Measurements from ENCODE around the gene ZNF521.

Gene ZNF521

DNA sequence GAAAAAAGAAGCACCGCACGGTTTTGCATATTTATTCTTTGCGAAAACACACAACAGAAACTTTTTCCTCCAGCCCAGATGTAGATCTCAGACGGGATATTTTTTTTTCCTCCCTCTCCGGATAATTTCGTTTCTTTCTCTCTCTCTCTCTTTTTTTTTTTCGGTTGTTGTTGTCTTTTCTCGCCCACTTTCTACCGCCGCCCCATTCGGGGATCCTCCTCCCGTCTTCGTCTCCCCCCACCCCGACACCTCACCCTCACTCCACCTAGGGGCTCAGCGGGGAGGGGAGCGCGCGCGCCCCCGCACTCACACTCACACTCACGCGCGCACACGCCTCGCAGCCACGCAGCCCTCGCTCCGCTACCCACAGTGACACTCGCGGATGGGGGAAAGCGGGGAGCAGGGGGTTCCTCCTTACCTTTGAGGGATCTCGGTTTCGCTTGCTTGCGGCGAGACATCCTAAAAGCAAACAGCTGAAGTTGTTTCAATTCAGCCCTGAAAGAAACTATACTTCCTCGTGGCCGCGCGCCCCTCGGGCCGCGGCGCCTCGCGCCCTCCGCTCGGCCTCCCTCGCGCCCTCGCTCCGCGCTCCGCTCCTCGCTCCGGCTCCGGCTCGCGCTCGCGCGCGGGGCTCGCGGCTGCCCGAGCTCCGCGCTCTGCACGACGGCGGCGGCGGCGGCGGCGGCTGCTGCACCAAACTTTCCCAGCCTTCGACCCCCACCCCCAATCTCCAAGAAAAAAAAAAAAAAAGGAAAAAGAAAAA lies 1.3 kb downstream of the ZNF521 start:
- Histone ChIP-seq H3K9me3 (ENCODE audit: severe bottlenecking) (no peaks in the 10 kb centered on the region), H3K27ac (no peak overlapping the region), H3K27me3 (ENCODE audit: insufficient read depth, low read depth, severe bottlenecking) (peaks cover 63% of the 10 kb centered on the region), H3K4me3 (ENCODE audit: low read depth, low read length) (peak overlapping the region; percentile 66), H3K36me3 (no peaks in the 10 kb centered on the region)
- TF ChIP-seq, protein P1, sequence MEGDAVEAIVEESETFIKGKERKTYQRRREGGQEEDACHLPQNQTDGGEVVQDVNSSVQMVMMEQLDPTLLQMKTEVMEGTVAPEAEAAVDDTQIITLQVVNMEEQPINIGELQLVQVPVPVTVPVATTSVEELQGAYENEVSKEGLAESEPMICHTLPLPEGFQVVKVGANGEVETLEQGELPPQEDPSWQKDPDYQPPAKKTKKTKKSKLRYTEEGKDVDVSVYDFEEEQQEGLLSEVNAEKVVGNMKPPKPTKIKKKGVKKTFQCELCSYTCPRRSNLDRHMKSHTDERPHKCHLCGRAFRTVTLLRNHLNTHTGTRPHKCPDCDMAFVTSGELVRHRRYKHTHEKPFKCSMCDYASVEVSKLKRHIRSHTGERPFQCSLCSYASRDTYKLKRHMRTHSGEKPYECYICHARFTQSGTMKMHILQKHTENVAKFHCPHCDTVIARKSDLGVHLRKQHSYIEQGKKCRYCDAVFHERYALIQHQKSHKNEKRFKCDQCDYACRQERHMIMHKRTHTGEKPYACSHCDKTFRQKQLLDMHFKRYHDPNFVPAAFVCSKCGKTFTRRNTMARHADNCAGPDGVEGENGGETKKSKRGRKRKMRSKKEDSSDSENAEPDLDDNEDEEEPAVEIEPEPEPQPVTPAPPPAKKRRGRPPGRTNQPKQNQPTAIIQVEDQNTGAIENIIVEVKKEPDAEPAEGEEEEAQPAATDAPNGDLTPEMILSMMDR (IDR thresholded peaks at IDR 0.05; ENCODE audit: low read depth, low read length) = 0 out of 2 replicates have a peak, but pooled peaks have one; percentile 2
- peak; percentile 9 for DNase-seq

DNA sequence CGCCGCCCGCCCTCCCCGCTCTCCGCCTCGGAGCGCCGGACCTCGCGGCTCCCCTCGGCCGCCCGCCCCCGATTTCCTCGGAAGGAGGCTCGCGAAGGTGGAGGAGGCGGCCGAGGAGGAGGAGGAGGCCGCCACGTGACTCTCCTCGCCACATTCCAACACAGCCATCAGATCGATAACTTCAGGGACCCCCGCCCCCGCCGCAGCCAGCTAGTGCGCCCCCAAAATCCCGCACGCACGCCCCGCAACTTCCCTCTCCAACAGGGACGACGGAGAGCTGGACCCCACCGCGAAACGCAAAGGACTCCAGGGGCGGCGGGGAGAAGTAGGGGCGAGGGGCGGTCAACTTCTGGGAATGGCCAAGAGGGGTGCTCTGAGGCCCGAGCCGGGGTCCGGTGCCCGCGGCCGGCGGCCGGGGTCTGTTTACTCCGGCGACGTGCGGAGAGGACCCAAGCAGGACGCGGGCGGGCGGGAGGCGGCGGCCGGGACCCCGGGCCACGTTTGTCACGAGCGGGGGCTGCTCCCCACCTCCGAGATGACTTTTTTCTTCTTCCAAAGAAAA lies 2.0 kb downstream of the ZNF521 start:
- DNase-seq = no peak
- Histone ChIP-seq H3K27me3 (ENCODE audit: insufficient read depth, low read depth, severe bottlenecking) (peaks cover 65% of the 10 kb centered on the region), H3K27ac (no peak overlapping the region), H3K4me3 (ENCODE audit: low read depth, low read length) (peak overlapping the region; percentile 54), H3K9me3 (ENCODE audit: severe bottlenecking) (no peaks in the 10 kb centered on the region), H3K36me3 (no peaks in the 10 kb centered on the region)
- TF ChIP-seq, protein P1 (IDR thresholded peaks at IDR 0.05; ENCODE audit: low read depth, low read length) = no peak

DNA sequence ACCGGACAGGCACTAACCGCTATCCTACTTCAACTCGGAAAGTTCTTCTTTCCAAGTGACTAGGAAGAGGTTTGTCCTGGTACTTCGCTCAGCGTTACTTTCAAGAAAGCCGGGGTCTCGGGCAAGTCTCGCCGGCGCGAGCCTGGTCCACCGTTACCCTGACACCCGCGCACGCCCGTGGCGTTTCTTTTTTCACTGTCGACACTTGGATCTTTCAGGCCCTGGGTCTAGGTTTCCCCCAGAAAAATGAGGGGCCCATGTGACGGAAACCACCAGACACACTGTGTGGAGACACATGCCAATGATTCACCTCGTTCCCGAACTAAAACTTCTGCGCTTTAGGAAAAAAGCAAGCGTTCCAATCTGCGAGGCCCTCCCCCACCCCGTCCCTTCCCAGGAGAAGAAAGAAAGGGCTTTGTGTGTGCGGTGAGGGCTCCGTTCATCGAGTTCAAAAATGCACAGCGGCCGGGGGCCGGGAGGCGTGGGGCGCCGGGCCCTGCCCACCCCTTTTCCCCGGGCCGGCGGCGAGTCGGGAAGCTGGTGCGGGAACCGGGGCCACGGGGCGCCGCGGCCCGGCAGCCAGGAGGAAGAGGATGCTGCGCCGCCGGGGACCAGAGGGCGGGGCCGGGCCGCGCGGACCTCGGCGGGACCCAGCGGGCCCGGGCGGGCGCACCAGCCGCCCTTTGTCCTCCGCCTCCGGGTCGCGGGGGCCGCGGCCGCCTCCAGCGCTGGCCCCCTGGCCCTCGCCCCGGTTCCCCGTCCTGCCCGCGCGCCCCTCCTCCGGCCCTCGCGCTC lies 2.6 kb downstream of the ZNF521 start:
- Histone ChIP-seq H3K4me3 (ENCODE audit: low read depth, low read length) (peak overlapping the region; percentile 54), H3K9me3 (ENCODE audit: severe bottlenecking) (no peaks in the 10 kb centered on the region), H3K27ac (no peak overlapping the region), H3K36me3 (no peaks in the 10 kb centered on the region), H3K27me3 (ENCODE audit: insufficient read depth, low read depth, severe bottlenecking) (peaks cover 64% of the 10 kb centered on the region)
- DNase-seq = no peak
- TF ChIP-seq, protein P1 (IDR thresholded peaks at IDR 0.05; ENCODE audit: low read depth, low read length) = no peak

DNA sequence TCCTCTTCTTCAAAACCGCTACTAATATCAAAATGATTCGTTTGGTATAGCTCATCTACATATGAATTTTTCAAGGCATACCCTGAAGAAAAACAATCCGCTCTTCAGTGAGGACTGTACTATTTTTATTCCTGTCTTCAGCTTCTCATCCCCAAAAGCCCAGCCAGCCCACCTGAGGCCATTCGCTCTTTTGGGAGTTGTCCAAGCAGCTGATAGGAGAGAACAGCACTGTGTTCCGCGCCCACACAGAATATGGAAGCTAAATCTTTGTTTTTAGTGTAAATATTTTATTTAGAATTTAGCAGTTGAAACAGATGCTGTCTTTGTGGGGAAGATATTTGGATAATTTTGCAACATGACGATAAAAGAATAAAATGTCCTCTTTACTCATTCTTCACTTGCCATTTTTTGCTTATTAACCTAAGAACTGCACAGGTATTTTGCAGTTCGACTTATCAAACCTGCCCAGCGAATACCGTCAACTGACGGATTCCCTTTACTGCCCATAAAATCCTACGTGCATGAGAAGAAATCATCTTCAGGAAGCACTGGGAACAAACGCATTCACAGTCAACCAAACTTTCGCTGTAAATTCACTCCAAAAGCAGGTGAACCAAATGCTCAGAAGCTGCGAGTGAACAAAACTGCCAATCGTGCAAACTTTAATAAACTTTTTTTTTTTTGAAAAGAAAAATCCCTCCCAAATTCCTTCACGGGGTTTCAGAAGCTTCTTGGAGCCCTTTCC lies 3.4 kb downstream of the ZNF521 start:
- Histone ChIP-seq H3K36me3 (no peaks in the 10 kb centered on the region), H3K9me3 (ENCODE audit: severe bottlenecking) (no peaks in the 10 kb centered on the region), H3K4me3 (ENCODE audit: low read depth, low read length) (no peak overlapping the region), H3K27me3 (ENCODE audit: insufficient read depth, low read depth, severe bottlenecking) (peaks cover 66% of the 10 kb centered on the region), H3K27ac (no peak overlapping the region)
- TF ChIP-seq, protein P1 (IDR thresholded peaks at IDR 0.05; ENCODE audit: low read depth, low read length) = no peak
- no peak for DNase-seq

DNA sequence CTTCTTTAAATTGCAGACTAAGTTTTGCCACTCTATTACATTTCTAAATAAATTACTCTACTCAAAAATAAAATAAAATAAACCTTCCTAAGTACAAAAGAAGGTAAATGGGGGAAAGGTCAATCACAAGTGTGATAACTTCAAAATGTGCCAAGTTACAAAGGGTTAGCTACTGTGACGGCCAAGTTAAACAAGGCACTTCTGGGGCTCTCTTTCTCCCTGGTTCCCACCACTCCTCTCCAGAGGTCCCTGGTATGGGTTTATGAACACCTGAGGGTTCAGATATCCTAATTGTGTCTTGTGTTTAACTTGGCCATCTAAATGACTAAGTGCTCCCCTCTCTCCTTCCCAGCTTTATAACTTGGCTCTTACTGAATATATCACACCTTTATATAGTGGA lies 5.4 kb downstream of the ZNF521 start:
- no peak overlapping the region for H3K4me3 ChIP-seq (ENCODE audit: low read depth, low read length)
- no peaks in the 10 kb centered on the region for H3K9me3 ChIP-seq (ENCODE audit: severe bottlenecking)
- TF ChIP-seq, protein P1 (IDR thresholded peaks at IDR 0.05; ENCODE audit: low read depth, low read length) = no peak
- no peak for DNase-seq
- no peaks in the 10 kb centered on the region for H3K36me3 ChIP-seq
- no peak overlapping the region for H3K27ac ChIP-seq
- H3K27me3 ChIP-seq (ENCODE audit: insufficient read depth, low read depth, severe bottlenecking) = peaks cover 52% of the 10 kb centered on the region
